ENCODE data around the gene FAS.

GRCh38 chr10:89025453-89025852, 34.9 kb downstream of the FAS start:
- no peak for TF ChIP-seq CTCF (IDR thresholded peaks at IDR 0.05)
- no peak for TF ChIP-seq POLR2A (IDR thresholded peaks at IDR 0.05)

Data from heart left ventricle (tissue), 13 donors.